22Rv1 (cell line): ENCODE results near the gene RUNX2.

ENCODE experiments used
- ZFX ChIP-seq: fragments of 450-650 bp; IDR thresholded peaks from 2 replicates; pipeline ENCODE4 v1.6.1; 2017; ENCODE audit warnings: antibody characterized with exemption, borderline replicate concordance
- TF ChIP-seq, protein P1 (sequence below): fragments of 450-650 bp; IDR thresholded peaks from 2 replicates; pipeline ENCODE4 v1.5.1; 2017; ENCODE audit warnings: mild to moderate bottlenecking

- TF ChIP-seq, protein P1, sequence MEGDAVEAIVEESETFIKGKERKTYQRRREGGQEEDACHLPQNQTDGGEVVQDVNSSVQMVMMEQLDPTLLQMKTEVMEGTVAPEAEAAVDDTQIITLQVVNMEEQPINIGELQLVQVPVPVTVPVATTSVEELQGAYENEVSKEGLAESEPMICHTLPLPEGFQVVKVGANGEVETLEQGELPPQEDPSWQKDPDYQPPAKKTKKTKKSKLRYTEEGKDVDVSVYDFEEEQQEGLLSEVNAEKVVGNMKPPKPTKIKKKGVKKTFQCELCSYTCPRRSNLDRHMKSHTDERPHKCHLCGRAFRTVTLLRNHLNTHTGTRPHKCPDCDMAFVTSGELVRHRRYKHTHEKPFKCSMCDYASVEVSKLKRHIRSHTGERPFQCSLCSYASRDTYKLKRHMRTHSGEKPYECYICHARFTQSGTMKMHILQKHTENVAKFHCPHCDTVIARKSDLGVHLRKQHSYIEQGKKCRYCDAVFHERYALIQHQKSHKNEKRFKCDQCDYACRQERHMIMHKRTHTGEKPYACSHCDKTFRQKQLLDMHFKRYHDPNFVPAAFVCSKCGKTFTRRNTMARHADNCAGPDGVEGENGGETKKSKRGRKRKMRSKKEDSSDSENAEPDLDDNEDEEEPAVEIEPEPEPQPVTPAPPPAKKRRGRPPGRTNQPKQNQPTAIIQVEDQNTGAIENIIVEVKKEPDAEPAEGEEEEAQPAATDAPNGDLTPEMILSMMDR: no peak
- TF ChIP-seq ZFX: no peak
Measured at GRCh38 chr6:45574885-45575284, 246.8 kb downstream of the RUNX2 start.
